K562 (cell line): Measurements from ENCODE around the gene PSMD2. TPM values are rescaled to one million over a fixed set of nuclear protein-coding genes. Genes with fewer than 3 reads are reported as not detected.

ENCODE experiments used
- ATAC-seq: fragments of 200-7000 bp; cut with Tn5 transposase; 3 replicates; pipeline ENCODE4 v1.9.1; 2020; ENCODE audit warnings: moderate library complexity
- BruUV-seq: library from RNA; stranded (reverse); fragments of 400-500 nt; replicated peaks from 2 replicates; lab custom pipeline; 2021; lab: Mats Ljungman, UMichigan
- CTCF ChIA-PET: fragments of 300-600 bp; formaldehyde crosslinking; extraction: SDS; loops from one replicate; lab custom pipeline; 2021; ENCODE audit warnings: low intra/inter-chr PET ratio; lab: Yijun Ruan, JAX
- POLR2A ChIA-PET: fragments of 300-600, 350-650 bp; sonication (Branson Sonifier 250); formaldehyde crosslinking; extraction: SDS; loops from one replicate; lab custom pipeline; 2021; ENCODE audit warnings: antibody characterized with exemption, inconsistent platforms; lab: Yijun Ruan, JAX
- DNase-seq, 4 experiments: peaks; one replicate each; pipeline versions ENCODE4 v3.0.0 to v3.0.0-alpha.2; 2011 to 2018; ENCODE audit warnings: low spot score in 3 of 4, mixed read lengths in 3 of 4; ENCODE audit errors: extremely low read depth in 1 of 4
- FAIRE-seq: peaks from 2 replicates; lab custom pipeline; 2011; peaks lifted over from hg19 to GRCh38; lab: Jason Lieb, UNC
- H2AFZ ChIP-seq: 2 replicates; pipeline ENCODE4 v1.6.0; 2011; ENCODE audit warnings: low read depth, low read length, control low read depth, inconsistent platforms
- H3K27ac ChIP-seq: fragments of 200-600 bp; 3 replicates; pipeline ENCODE4 v1.8.0; 2011; ENCODE audit warnings: low read depth, mild to moderate bottlenecking, control low read depth, inconsistent platforms, low read length, moderate library complexity, mixed read lengths; ENCODE audit errors: extremely low read depth
- H3K27me3 ChIP-seq, 2 experiments: fragments of 300-600 bp in 1 of 2; 2 replicates in 1 of 2; 3 replicates in 1 of 2; pipeline versions ENCODE4 v1.6.0 to v1.8.0; 2011; ENCODE audit warnings: inconsistent platforms in 2 of 2, low read length in 2 of 2, mild to moderate bottlenecking in 1 of 2, mixed read lengths in 1 of 2, moderate library complexity in 1 of 2; ENCODE audit not compliant: control insufficient read depth in 2 of 2, insufficient read depth in 2 of 2
- H3K36me3 ChIP-seq: fragments of 300-600 bp; 3 replicates; pipeline ENCODE4 v1.8.0; 2011; ENCODE audit warnings: mild to moderate bottlenecking, low read length, inconsistent platforms; ENCODE audit not compliant: control insufficient read depth, insufficient read depth
- H3K4me1 ChIP-seq, 2 experiments: fragments of 200-600 bp in 1 of 2; replicated peaks in 1 of 2; 2 replicates in 1 of 2; 3 replicates in 1 of 2; pipeline versions ENCODE4 v1.5.1 to v1.8.0; 2011; ENCODE audit warnings: inconsistent platforms in 2 of 2, low read length in 2 of 2, mild to moderate bottlenecking in 1 of 2, mixed read lengths in 1 of 2, moderate library complexity in 1 of 2; ENCODE audit not compliant: control insufficient read depth in 2 of 2, insufficient read depth in 2 of 2
- H3K4me2 ChIP-seq: 2 replicates; pipeline ENCODE4 v1.6.1; 2011; ENCODE audit warnings: low read length, control low read depth, inconsistent platforms, mixed read lengths; ENCODE audit not compliant: insufficient read depth
- H3K4me3 ChIP-seq: fragments of 200-600 bp; sonication (generic), shearing (Covaris generic); 2 replicates; pipeline ENCODE4 v1.5.1; 2016; ENCODE audit warnings: control low read depth, inconsistent platforms
- H3K79me2 ChIP-seq: fragments of 200-600 bp; 3 replicates; pipeline ENCODE4 v1.8.0; 2011; ENCODE audit warnings: low read length, inconsistent platforms; ENCODE audit not compliant: control insufficient read depth, insufficient read depth
- H3K9ac ChIP-seq, 2 experiments: 2 replicates each; pipeline versions ENCODE4 v1.6.0 to v1.6.1; 2011; ENCODE audit warnings: low read depth in 2 of 2, low read length in 2 of 2, control low read depth in 1 of 2, inconsistent platforms in 1 of 2, mild to moderate bottlenecking in 1 of 2, mixed read lengths in 1 of 2; ENCODE audit not compliant: insufficient read depth in 1 of 2
- H3K9me1 ChIP-seq: one replicate; pipeline ENCODE4 v1.6.0; 2011; ENCODE audit warnings: inconsistent platforms, mild to moderate bottlenecking, low read length, moderate library complexity; ENCODE audit not compliant: control insufficient read depth, insufficient read depth
- H3K9me3 ChIP-seq: replicated peaks from 2 replicates; pipeline ENCODE4 v1.5.1; 2011; ENCODE audit warnings: low read depth, low read length, inconsistent platforms; ENCODE audit not compliant: control insufficient read depth, insufficient read depth
- H4K20me1 ChIP-seq: replicated peaks from 2 replicates; pipeline ENCODE4 v1.6.1; 2011; ENCODE audit warnings: low read length, inconsistent platforms, mixed read lengths; ENCODE audit not compliant: control insufficient read depth, insufficient read depth
- CBX5 ChIP-seq: IDR thresholded peaks from 2 replicates; pipeline ENCODE4 v1.6.1; 2014; ENCODE audit warnings: low read depth, borderline replicate concordance
- CHD2 ChIP-seq: IDR thresholded peaks from 2 replicates; pipeline ENCODE4 v1.6.1; 2011; ENCODE audit warnings: low read depth, low read length
- KDM2B ChIP-seq: fragments of 250-450 bp; sonication (Bioruptor Pico); IDR thresholded peaks from 2 replicates; pipeline ENCODE4 v1.8.0; 2021; ENCODE audit warnings: mild to moderate bottlenecking, moderate library complexity
- LCOR ChIP-seq: sonication (generic); formaldehyde crosslinking; IDR thresholded peaks from 2 replicates; pipeline ENCODE4 v1.8.0; 2022; ENCODE audit warnings: mild to moderate bottlenecking, missing genetic modification reagents
- NFE2 ChIP-seq: IDR thresholded peaks from 2 replicates; pipeline ENCODE4 v1.6.1; 2014; ENCODE audit warnings: antibody characterized with exemption, low read depth
- PRMT5 ChIP-seq: sonication (generic); formaldehyde crosslinking; IDR thresholded peaks from 2 replicates; pipeline ENCODE4 v1.5.0; 2020; ENCODE audit warnings: missing genetic modification reagents
- SMAD1 ChIP-seq: fragments of 150-350 bp; IDR thresholded peaks from 2 replicates; pipeline ENCODE4 v1.6.1; 2014; ENCODE audit warnings: low read length, low read depth; ENCODE audit not compliant: partially characterized antibody
- TGIF2 ChIP-seq: sonication (generic); formaldehyde crosslinking; IDR thresholded peaks from 2 replicates; pipeline ENCODE4 v1.8.1; 2022; ENCODE audit warnings: mild to moderate bottlenecking, missing genetic modification reagents, moderate library complexity
- ZNF175 ChIP-seq: fragments of 200-800 bp; sonication (Bioruptor generic); IDR thresholded peaks from 2 replicates; pipeline ENCODE4 v1.6.1; 2016; ENCODE audit warnings: low read depth, mild to moderate bottlenecking, missing genetic modification characterization, missing compliant biosample characterization
- ZNF507 ChIP-seq: conservative IDR thresholded peaks from 2 replicates; pipeline ENCODE4 v1.6.1; 2017; ENCODE audit warnings: missing genetic modification characterization, missing compliant biosample characterization
- WGBS: fragments of 100-300 bp; shearing (Covaris generic); methylation state at CpG from one replicate; pipeline ENCODE4 v1.1.6; 2016; ENCODE audit warnings: low coverage, mixed read lengths; ENCODE audit not compliant: insufficient coverage; ENCODE audit errors: missing lambda C conversion rate; 5-methylcytosine and 5-hydroxymethylcytosine counted together
- in situ Hi-C: fragments of 300-500 bp; cut with MboI; formaldehyde crosslinking; loops from 4 replicates; pipeline ENCODE4 v1.15.0; 2018; ENCODE audit warnings: inconsistent platforms, mixed read lengths
- intact Hi-C: fragments of 100-400 bp; cut with micrococcal nuclease; formaldehyde crosslinking; loops from 2 replicates; pipeline ENCODE4 v1.14.2; 2022
- polyA plus RNA-seq, 8 experiments: library from polyadenylated mRNA; depleted of rRNA in 4 of 8; stranded (reverse) in 5 of 8; unstranded in 3 of 8; fragments of >200 nt; fragmentation: Nextera tagmentation in 2 of 8; fragmentation: Illumina TruSeq in 1 of 8; extraction: Ambion mirVana in 2 of 8; extraction: Trizol in 1 of 8; gene quantifications; 2 replicates each; pipeline versions ENCODE4 v1.2.1 to v1.2.3, GENCODE V29; 2011 to 2014; ENCODE audit warnings: inconsistent platforms in 1 of 8, missing spikeins in 1 of 8
- total RNA-seq, 7 experiments: library from RNA; depleted of rRNA in 6 of 7; stranded (reverse); fragments of >200 nt in 6 of 7; fragmentation: Illumina TruSeq in 2 of 7; extraction: Trizol in 2 of 7; gene quantifications; 2 replicates each; pipeline versions ENCODE4 v1.2.1 to v1.2.3, GENCODE V29; 2011 to 2021; ENCODE audit warnings: low replicate concordance in 1 of 7
- TF ChIP-seq, protein P1 (sequence below): fragments of 250-450 bp; sonication (Bioruptor Pico); IDR thresholded peaks from 2 replicates; pipeline ENCODE4 v1.5.0; 2021; ENCODE audit warnings: mild to moderate bottlenecking, borderline replicate concordance
- TF ChIP-seq, protein P2 (sequence below): fragments of 250-450 bp; sonication (Bioruptor Pico); IDR thresholded peaks from 2 replicates; pipeline ENCODE4 v1.4.0; 2020; ENCODE audit warnings: mild to moderate bottlenecking, moderate library complexity
- TF ChIP-seq, protein P3 (sequence below): sonication (generic); formaldehyde crosslinking; IDR thresholded peaks from 2 replicates; pipeline ENCODE4 v1.8.0; 2022; ENCODE audit warnings: mild to moderate bottlenecking, missing genetic modification reagents
- TF ChIP-seq, protein P4 (sequence below): fragments of 200-800 bp; sonication (Bioruptor generic); IDR thresholded peaks from 2 replicates; pipeline ENCODE4 v1.6.1; 2017; ENCODE audit warnings: missing genetic modification characterization, missing compliant biosample characterization

The PSMD2 gene
- total and polyA plus RNA-seq, 9 of the 15 experiments (the other 6 are each of a cell fraction or from before 2014, with no cell fraction given) = 152 to 484 (median 295) TPM

DNA sequence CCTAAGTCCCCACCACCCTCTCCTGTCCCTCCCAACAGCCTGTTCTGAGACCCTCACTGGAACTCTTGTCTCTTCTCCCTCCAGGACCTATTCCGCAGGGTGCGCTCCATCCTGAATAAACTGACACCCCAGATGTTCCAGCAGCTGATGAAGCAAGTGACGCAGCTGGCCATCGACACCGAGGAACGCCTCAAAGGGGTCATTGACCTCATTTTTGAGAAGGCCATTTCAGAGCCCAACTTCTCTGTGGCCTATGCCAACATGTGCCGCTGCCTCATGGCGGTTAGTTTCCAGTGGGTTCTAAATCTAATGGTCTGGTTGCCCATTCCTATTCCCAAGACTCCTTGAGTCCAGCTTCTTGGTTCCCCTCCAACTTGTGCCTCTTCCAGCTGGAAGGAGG, 24.7 kb downstream of the PSMD2 start:
- peaks cover 3% of the 10 kb centered on the region for H3K9me1 ChIP-seq
- ChIA-PET POLR2A (interaction anchor here (1.2 to 1.8 kb wide), 2 partner anchors 10 to 24 kb away, joined by 5 to 6 read pairs; no protein-coding TSS in a partner anchor), CTCF (no interaction called here)
- TF ChIP-seq, protein P1, sequence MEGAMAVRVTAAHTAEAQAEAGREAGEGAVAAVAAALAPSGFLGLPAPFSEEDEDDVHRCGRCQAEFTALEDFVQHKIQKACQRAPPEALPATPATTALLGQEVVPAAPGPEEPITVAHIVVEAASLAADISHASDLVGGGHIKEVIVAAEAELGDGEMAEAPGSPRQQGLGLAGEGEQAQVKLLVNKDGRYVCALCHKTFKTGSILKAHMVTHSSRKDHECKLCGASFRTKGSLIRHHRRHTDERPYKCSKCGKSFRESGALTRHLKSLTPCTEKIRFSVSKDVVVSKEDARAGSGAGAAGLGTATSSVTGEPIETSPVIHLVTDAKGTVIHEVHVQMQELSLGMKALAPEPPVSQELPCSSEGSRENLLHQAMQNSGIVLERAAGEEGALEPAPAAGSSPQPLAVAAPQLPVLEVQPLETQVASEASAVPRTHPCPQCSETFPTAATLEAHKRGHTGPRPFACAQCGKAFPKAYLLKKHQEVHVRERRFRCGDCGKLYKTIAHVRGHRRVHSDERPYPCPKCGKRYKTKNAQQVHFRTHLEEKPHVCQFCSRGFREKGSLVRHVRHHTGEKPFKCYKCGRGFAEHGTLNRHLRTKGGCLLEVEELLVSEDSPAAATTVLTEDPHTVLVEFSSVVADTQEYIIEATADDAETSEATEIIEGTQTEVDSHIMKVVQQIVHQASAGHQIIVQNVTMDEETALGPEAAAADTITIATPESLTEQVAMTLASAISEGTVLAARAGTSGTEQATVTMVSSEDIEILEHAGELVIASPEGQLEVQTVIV (CRISPR knock-in tag) = no peak
- TF ChIP-seq NFE2 (no peak), CBX5 (no peak), PRMT5 (CRISPR knock-in tag) (no peak), ZNF175 (CRISPR knock-in tag) (no peak), CHD2 (no peak), KDM2B (no peak), LCOR (CRISPR knock-in tag) (no peak), ZNF507 (tag) (no peak), TGIF2 (CRISPR knock-in tag) (no peak), SMAD1 (no peak)
- TF ChIP-seq, protein P2, sequence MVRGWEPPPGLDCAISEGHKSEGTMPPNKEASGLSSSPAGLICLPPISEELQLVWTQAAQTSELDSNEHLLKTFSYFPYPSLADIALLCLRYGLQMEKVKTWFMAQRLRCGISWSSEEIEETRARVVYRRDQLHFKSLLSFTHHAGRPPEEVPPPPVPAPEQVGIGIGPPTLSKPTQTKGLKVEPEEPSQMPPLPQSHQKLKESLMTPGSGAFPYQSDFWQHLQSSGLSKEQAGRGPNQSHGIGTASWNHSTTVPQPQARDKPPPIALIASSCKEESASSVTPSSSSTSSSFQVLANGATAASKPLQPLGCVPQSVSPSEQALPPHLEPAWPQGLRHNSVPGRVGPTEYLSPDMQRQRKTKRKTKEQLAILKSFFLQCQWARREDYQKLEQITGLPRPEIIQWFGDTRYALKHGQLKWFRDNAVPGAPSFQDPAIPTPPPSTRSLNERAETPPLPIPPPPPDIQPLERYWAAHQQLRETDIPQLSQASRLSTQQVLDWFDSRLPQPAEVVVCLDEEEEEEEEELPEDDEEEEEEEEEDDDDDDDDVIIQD (CRISPR knock-in tag) = no peak
- TF ChIP-seq, protein P3, sequence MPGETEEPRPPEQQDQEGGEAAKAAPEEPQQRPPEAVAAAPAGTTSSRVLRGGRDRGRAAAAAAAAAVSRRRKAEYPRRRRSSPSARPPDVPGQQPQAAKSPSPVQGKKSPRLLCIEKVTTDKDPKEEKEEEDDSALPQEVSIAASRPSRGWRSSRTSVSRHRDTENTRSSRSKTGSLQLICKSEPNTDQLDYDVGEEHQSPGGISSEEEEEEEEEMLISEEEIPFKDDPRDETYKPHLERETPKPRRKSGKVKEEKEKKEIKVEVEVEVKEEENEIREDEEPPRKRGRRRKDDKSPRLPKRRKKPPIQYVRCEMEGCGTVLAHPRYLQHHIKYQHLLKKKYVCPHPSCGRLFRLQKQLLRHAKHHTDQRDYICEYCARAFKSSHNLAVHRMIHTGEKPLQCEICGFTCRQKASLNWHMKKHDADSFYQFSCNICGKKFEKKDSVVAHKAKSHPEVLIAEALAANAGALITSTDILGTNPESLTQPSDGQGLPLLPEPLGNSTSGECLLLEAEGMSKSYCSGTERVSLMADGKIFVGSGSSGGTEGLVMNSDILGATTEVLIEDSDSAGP = no peak
- TF ChIP-seq, protein P4, sequence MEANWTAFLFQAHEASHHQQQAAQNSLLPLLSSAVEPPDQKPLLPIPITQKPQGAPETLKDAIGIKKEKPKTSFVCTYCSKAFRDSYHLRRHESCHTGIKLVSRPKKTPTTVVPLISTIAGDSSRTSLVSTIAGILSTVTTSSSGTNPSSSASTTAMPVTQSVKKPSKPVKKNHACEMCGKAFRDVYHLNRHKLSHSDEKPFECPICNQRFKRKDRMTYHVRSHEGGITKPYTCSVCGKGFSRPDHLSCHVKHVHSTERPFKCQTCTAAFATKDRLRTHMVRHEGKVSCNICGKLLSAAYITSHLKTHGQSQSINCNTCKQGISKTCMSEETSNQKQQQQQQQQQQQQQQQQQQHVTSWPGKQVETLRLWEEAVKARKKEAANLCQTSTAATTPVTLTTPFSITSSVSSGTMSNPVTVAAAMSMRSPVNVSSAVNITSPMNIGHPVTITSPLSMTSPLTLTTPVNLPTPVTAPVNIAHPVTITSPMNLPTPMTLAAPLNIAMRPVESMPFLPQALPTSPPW (CRISPR knock-in tag) = no peak
- no peaks in the 10 kb centered on the region for H3K9me3 ChIP-seq
- peaks cover 99% of the 10 kb centered on the region for H3K36me3 ChIP-seq
- no peak overlapping the region for H3K4me3 ChIP-seq
- no peak for ATAC-seq
- no peak for DNase-seq
- in situ Hi-C loops = no loop called here
- H3K27ac ChIP-seq = no peak overlapping the region
- H3K4me1 ChIP-seq = peaks cover 0 to 15% of the 10 kb centered on the region in 2 experiments; a peak in 4 of 5 replicates
- peak overlapping the region in 1 of 2 experiments; percentile 50; a peak in 1 of 4 replicates for H3K9ac ChIP-seq
- H3K27me3 ChIP-seq = no peaks in the 10 kb centered on the region
- H3K4me2 ChIP-seq = no peak overlapping the region
- H4K20me1 ChIP-seq = peaks cover 26% of the 10 kb centered on the region
- H2AFZ ChIP-seq = no peak overlapping the region
- FAIRE-seq = no peak
- peaks cover 67% of the 10 kb centered on the region for H3K79me2 ChIP-seq
- WGBS = 97% methylated on average over 8 of the region's 8 CpGs
- intact Hi-C loops = no loop called here
- no TSS peak for BruUV-seq
